Sigmoid colon (tissue), 7 donors: ENCODE results near the gene SOX13. TPM values are rescaled to one million over a fixed set of nuclear protein-coding genes. Genes with fewer than 3 reads are reported as not detected.

ENCODE experiments used
- DNase-seq: peaks from one replicate; pipeline ENCODE4 v3.0.0-alpha.2; 2019
- H3K27ac ChIP-seq, 4 donors: fragments of 200-600 bp; sonication (generic); one replicate each; pipeline ENCODE4 v1.5.1; 2016 to 2019; ENCODE audit warnings: mild to moderate bottlenecking in 1 of 4
- H3K27me3 ChIP-seq, 3 donors: fragments of 200-600 bp; sonication (generic); one replicate each; pipeline ENCODE4 v1.5.1; 2019; ENCODE audit warnings: mild to moderate bottlenecking in 1 of 3
- H3K36me3 ChIP-seq, 4 donors: fragments of 200-600 bp; sonication (generic); one replicate each; pipeline ENCODE4 v1.5.1; 2016 to 2019
- H3K4me1 ChIP-seq, 4 donors: fragments of 200-600 bp; sonication (generic); one replicate each; pipeline ENCODE4 v1.5.1; 2017 to 2019
- H3K4me3 ChIP-seq, 4 donors: fragments of 200-600 bp; sonication (generic); one replicate each; pipeline ENCODE4 v1.5.1; 2017 to 2019; ENCODE audit warnings: mild to moderate bottlenecking in 2 of 4, moderate library complexity in 1 of 4
- H3K9me3 ChIP-seq, 4 donors: fragments of 200-600 bp in 3 of 4; sonication (generic) in 3 of 4; one replicate each; pipeline versions ENCODE4 v1.5.1 to v1.6.1; 2013 to 2019
- EP300 ChIP-seq, 4 donors: sonication (generic); formaldehyde crosslinking; IDR thresholded peaks; one replicate each; pipeline ENCODE4 v1.6.1; 2017; ENCODE audit warnings: antibody characterized with exemption in 4 of 4
- POLR2A ChIP-seq, 2 donors: fragments of 450-650 bp; IDR thresholded peaks; one replicate each; pipeline ENCODE4 v1.6.1; 2016; ENCODE audit warnings: antibody characterized with exemption in 2 of 2, mild to moderate bottlenecking in 2 of 2, moderate library complexity in 2 of 2
- POLR2AphosphoS5 ChIP-seq, 4 donors: sonication (generic); formaldehyde crosslinking; IDR thresholded peaks; one replicate each; pipeline ENCODE4 v1.6.1; 2017; ENCODE audit warnings: antibody characterized with exemption in 4 of 4
- WGBS, 2 donors: extraction: QIAGEN DNeasy Blood & Tissue Kit; methylation state at CpG; one replicate each; pipeline ENCODE4 v1.1.7; 2013; 5-methylcytosine and 5-hydroxymethylcytosine counted together
- intact Hi-C: fragments of 100-400 bp; cut with DNase I; formaldehyde crosslinking; loops from one replicate; pipeline ENCODE4 v1.15.1; 2023
- polyA plus RNA-seq, 3 donors: library from polyadenylated mRNA; stranded (reverse); fragments of 200-250 nt; gene quantifications; one replicate each; pipeline ENCODE4 v1.2.3, GENCODE V29; 2013
- total RNA-seq, 4 donors: library from RNA; depleted of rRNA; stranded (reverse); fragments of >200 nt; gene quantifications; one replicate each; pipeline ENCODE4 v1.1.0, GENCODE V29; 2016
- TF ChIP-seq, protein P1 (sequence below), 4 experiments: fragments of 450-650 bp in 3 of 4; fragments of 200-600 bp in 1 of 4; IDR thresholded peaks; one replicate each; pipeline ENCODE4 v1.5.1; 2016 to 2019; ENCODE audit warnings: antibody characterized with exemption in 4 of 4, mild to moderate bottlenecking in 3 of 4, moderate library complexity in 2 of 4
- donor health status: healthy with polysubstance abuse.
- donor health status: Bipolar disorder and iron deficiency.
- donor health status: healthy.

Gene SOX13
- total and polyA plus RNA-seq, 7 donors, result 9.6 to 58.4 (median 28.5) TPM

- WGBS, 2 donors, result 64 to 66% methylated on average over 17 of the region's 17 CpGs
- Histone ChIP-seq H3K9me3 (no peaks in the 10 kb centered on the region), H3K27me3 (no peaks in the 10 kb centered on the region), H3K36me3 (no peaks in the 10 kb centered on the region), H3K4me1 (peaks cover 0 to 76% (median 71%) of the 10 kb centered on the region in 4 donors), H3K27ac (peak overlapping the region; percentile 40 to 98 (median 72)), H3K4me3 (no peak overlapping the region)
- no peak for TF ChIP-seq POLR2AphosphoS5 (IDR thresholded peaks at IDR 0.05)
- TF ChIP-seq, protein P1, sequence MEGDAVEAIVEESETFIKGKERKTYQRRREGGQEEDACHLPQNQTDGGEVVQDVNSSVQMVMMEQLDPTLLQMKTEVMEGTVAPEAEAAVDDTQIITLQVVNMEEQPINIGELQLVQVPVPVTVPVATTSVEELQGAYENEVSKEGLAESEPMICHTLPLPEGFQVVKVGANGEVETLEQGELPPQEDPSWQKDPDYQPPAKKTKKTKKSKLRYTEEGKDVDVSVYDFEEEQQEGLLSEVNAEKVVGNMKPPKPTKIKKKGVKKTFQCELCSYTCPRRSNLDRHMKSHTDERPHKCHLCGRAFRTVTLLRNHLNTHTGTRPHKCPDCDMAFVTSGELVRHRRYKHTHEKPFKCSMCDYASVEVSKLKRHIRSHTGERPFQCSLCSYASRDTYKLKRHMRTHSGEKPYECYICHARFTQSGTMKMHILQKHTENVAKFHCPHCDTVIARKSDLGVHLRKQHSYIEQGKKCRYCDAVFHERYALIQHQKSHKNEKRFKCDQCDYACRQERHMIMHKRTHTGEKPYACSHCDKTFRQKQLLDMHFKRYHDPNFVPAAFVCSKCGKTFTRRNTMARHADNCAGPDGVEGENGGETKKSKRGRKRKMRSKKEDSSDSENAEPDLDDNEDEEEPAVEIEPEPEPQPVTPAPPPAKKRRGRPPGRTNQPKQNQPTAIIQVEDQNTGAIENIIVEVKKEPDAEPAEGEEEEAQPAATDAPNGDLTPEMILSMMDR (IDR thresholded peaks at IDR 0.05), result no peak
- no peak for DNase-seq
- intact Hi-C loops, result no loop called here
Measured at GRCh38 chr1:204077979-204078696, 5.2 kb downstream of the SOX13 start.

DNA sequence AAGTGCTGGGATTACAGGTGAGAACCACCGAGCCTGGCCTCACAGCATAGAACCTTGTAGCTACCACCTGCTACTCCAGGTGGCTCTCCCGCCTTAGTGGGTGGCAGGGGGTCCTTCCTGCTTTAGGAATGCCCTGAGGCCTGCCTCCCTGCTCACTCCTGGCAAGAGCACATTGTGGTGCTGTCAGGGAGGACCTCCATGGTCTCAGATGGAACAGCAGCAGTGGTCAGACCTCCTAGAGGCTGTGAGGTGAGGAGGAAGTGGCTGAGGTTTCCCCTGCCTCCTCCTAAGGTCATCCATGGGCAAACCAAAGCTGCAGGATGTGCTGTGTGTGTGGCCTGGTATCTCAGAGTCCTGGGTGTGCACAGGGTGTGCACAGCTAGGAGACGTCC, 6.7 kb downstream of the SOX13 start:
- Histone ChIP-seq H3K9me3 (no peaks in the 10 kb centered on the region), H3K27ac (peak overlapping the region; percentile 57 to 98 (median 96)), H3K4me3 (peak overlapping the region in 1 of 4 donors; percentile 20), H3K36me3 (no peaks in the 10 kb centered on the region), H3K27me3 (no peaks in the 10 kb centered on the region), H3K4me1 (peaks cover 0 to 91% (median 85%) of the 10 kb centered on the region in 4 donors)
- 56 to 74% methylated on average over 3 of the region's 3 CpGs for WGBS, 2 donors
- intact Hi-C loops, result no loop called here
- peak; percentile 59 for DNase-seq
- TF ChIP-seq EP300 (IDR thresholded peaks at IDR 0.05) (no peak), POLR2AphosphoS5 (IDR thresholded peaks at IDR 0.05) (no peak)

- no peak for TF ChIP-seq EP300 (IDR thresholded peaks at IDR 0.05)
- peak in 2 of 4 donors; percentile 11 to 46 for TF ChIP-seq POLR2AphosphoS5 (IDR thresholded peaks at IDR 0.05)
- TF ChIP-seq, protein P1 (IDR thresholded peaks at IDR 0.05), result no peak
- TF ChIP-seq POLR2A (IDR thresholded peaks at IDR 0.05), result no peak
- Histone ChIP-seq H3K36me3 (no peaks in the 10 kb centered on the region), H3K4me3 (peak overlapping the region in 1 of 4 donors; percentile 20), H3K4me1 (peaks cover 0 to 95% (median 88%) of the 10 kb centered on the region in 4 donors), H3K9me3 (no peaks in the 10 kb centered on the region), H3K27ac (peak overlapping the region; percentile 57 to 98 (median 96)), H3K27me3 (no peaks in the 10 kb centered on the region)
- intact Hi-C loops, result loop anchor here (10.0 kb wide), 1 partner anchor 286 kb away; the partner anchor contains the start of genes ZBED6 and ZC3H11A
- 15 to 50% methylated on average over 8 of the region's 8 CpGs for WGBS, 2 donors
- peak; percentile 92 for DNase-seq
Measured at GRCh38 chr1:204080163-204080903, 7.4 kb downstream of the SOX13 start.

- Histone ChIP-seq H3K27me3 (no peaks in the 10 kb centered on the region), H3K9me3 (no peaks in the 10 kb centered on the region), H3K4me1 (peaks cover 0 to 95% (median 87%) of the 10 kb centered on the region in 4 donors), H3K36me3 (no peaks in the 10 kb centered on the region), H3K4me3 (no peak overlapping the region), H3K27ac (peak overlapping the region; percentile 57 to 98 (median 96))
- peak; percentile 64 for DNase-seq
- WGBS, 2 donors, result 57 to 62% methylated on average over 13 of the region's 13 CpGs
- TF ChIP-seq POLR2A (IDR thresholded peaks at IDR 0.05) (no peak), POLR2AphosphoS5 (IDR thresholded peaks at IDR 0.05) (no peak), EP300 (IDR thresholded peaks at IDR 0.05) (no peak)
- TF ChIP-seq, protein P1 (IDR thresholded peaks at IDR 0.05), result no peak
- intact Hi-C loops, result loop anchor here (10.0 kb wide), 1 partner anchor 286 kb away; the partner anchor contains the start of genes ZBED6 and ZC3H11A
Measured at GRCh38 chr1:204081164-204081790, 8.4 kb downstream of the SOX13 start.
